ENCODE data around the gene UBE2C. TPM values are rescaled to one million over a fixed set of nuclear protein-coding genes. Genes with fewer than 3 reads are reported as not detected.

UBE2C gene
- total and polyA plus RNA-seq, 2 of the 8 experiments (the other 6 are each of a cell fraction or from before 2014, with no cell fraction given), result 243 to 326 TPM

DNA sequence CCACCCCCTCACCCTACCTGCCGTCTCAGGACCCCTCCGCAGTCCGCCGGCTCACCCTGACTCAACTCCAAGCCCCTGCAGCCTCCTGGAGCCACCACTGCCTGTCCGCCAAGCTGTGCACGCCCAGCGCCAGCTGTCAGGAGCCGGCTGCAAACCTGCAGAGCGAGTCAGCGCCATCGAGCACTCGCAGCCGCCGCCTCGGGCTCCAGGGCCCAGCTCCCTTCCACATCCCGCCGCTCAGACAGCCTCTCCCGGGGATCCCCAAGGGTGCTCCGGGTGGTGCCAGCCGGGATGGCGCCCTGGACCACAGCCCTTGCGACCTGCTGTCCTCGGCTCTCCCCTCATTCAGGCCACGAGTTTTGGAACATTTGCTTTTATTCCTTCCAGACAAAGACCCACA, 10.4 kb downstream of the UBE2C start:
- H2AFZ ChIP-seq (ENCODE audit: low read length), result no peak overlapping the region
- ChIA-PET POLR2A (ENCODE audit: partially characterized antibody) (interaction anchor here (0.7 to 11.0 kb wide), 7 partner anchors 8 to 148 kb away, joined by 3 to 96 read pairs (median 8); partner anchors contain the start of genes PCIF1, SNX21 and UBE2C), CTCF (ENCODE audit: partially characterized antibody) (interaction anchor here (0.7 to 1.3 kb wide), 9 partner anchors 10 to 92 kb away, joined by 3 to 4 read pairs (median 3); partner anchors contain the start of genes DNTTIP1, NEURL2 and WFDC3)
- no peak overlapping the region for H3K27ac ChIP-seq (ENCODE audit: low read depth, low read length)
- no peak overlapping the region for H3K23ac ChIP-seq (ENCODE audit: insufficient read length)
- H3K9me3 ChIP-seq (ENCODE audit: insufficient read depth in 2 of 2, low read depth in 1 of 2, low read length in 1 of 2), result no peaks in the 10 kb centered on the region
- 0 out of 2 replicates have a peak overlapping the region, but pooled peaks have one; percentile 80 for H2AK5ac ChIP-seq (ENCODE audit: low read depth, low read length)
- H4K5ac ChIP-seq (ENCODE audit: insufficient read length, low read depth, low read length), result no peak overlapping the region
- H3K18ac ChIP-seq (ENCODE audit: extremely low read depth, low read length), result no peak overlapping the region
- no peaks in the 10 kb centered on the region; a peak in 1 of 8 replicates for H3K36me3 ChIP-seq (ENCODE audit: control insufficient read depth in 2 of 4, insufficient read depth in 4 of 4, low read length in 3 of 4)
- no peak overlapping the region for H2BK15ac ChIP-seq (ENCODE audit: low read length)
- H2BK120ac ChIP-seq (replicated peaks; ENCODE audit: low read depth, low read length), result no peak overlapping the region
- H4K8ac ChIP-seq (ENCODE audit: extremely low read depth, insufficient read depth, low read length), result peak overlapping the region; percentile 38
- H3K4me3 ChIP-seq (ENCODE audit: extremely low read depth in 1 of 4, insufficient read depth in 2 of 4, low read depth in 3 of 4, low read length in 4 of 4), result no peak overlapping the region
- peak overlapping the region; percentile 94; the same call in 1 of the 2 replicates for H2BK12ac ChIP-seq (ENCODE audit: low read depth, low read length)
- H3K79me2 ChIP-seq (ENCODE audit: control insufficient read depth in 1 of 2, insufficient read depth in 2 of 2, low read length in 2 of 2), result no peaks in the 10 kb centered on the region
- no peak for DNase-seq (ENCODE audit: low read depth in 1 of 2, low spot score in 2 of 2)
- no peak overlapping the region for H4K91ac ChIP-seq (replicated peaks; ENCODE audit: insufficient read length, low read length)
- no peak overlapping the region for H2BK5ac ChIP-seq (ENCODE audit: low read depth, low read length)
- no peak overlapping the region for H3K14ac ChIP-seq (ENCODE audit: insufficient read length)
- no peak overlapping the region for H2BK20ac ChIP-seq (ENCODE audit: low read length)
- peaks cover 0 to 12% (median 10%) of the 10 kb centered on the region in 4 experiments; a peak in 4 of 7 replicates for H3K27me3 ChIP-seq (replicated peaks in 1 of 4; ENCODE audit: control insufficient read depth in 3 of 4, extremely low read depth in 1 of 4, insufficient read depth in 3 of 4, low read length in 3 of 4)
- peaks cover 0 to 12% (median 5%) of the 10 kb centered on the region in 4 experiments; a peak in 6 of 7 replicates for H3K4me1 ChIP-seq (replicated peaks in 1 of 4; ENCODE audit: control insufficient read depth in 3 of 4, insufficient read depth in 4 of 4, low read length in 3 of 4)
- FAIRE-seq, result no peak
- H3K56ac ChIP-seq (replicated peaks; ENCODE audit: insufficient read length, low read depth, low read length), result no peak overlapping the region
- peaks cover 2% of the 10 kb centered on the region; the same call in 1 of the 2 replicates for H3K23me2 ChIP-seq (ENCODE audit: low read depth, low read length)
- no peaks in the 10 kb centered on the region for H4K20me1 ChIP-seq (replicated peaks in 1 of 2; ENCODE audit: control insufficient read depth in 1 of 2, insufficient read depth in 2 of 2, low read length in 2 of 2)
- WGBS, 2 experiments (ENCODE audit: extremely low coverage in 1 of 2, insufficient coverage in 1 of 2, insufficient read length in 1 of 2, insufficient replicate concordance in 2 of 2, low coverage in 1 of 2, low lambda C conversion rate in 2 of 2, missing lambda C conversion rate in 1 of 2), result 80% methylated on average over 23 of the region's 24 CpGs; no CpG with 5 or more reads in 1 of the 2 experiments
- H3K79me1 ChIP-seq (ENCODE audit: low read depth, low read length), result no peaks in the 10 kb centered on the region
- no peak overlapping the region for H3K9ac ChIP-seq (replicated peaks in 1 of 4; ENCODE audit: extremely low read depth in 1 of 4, low read depth in 3 of 4, low read length in 3 of 4)
- peak overlapping the region in 1 of 2 experiments; percentile 10; a peak in 2 of 4 replicates for H3K4me2 ChIP-seq (ENCODE audit: insufficient read depth in 1 of 2, low read depth in 2 of 2, low read length in 2 of 2)
- peak overlapping the region; percentile 23 for H3K4ac ChIP-seq (replicated peaks; ENCODE audit: insufficient read length, low read depth, low read length)
- TF ChIP-seq BRCA1 (IDR thresholded peaks at IDR 0.05; ENCODE audit: low read depth, low read length) (no peak), JUN (IDR thresholded peaks at IDR 0.05; ENCODE audit: low read depth, low read length) (no peak), YY1 (IDR thresholded peaks at IDR 0.05; ENCODE audit: low read depth, low read length) (no peak), KDM1A (IDR thresholded peaks at IDR 0.05; ENCODE audit: borderline replicate concordance, low read length) (no peak), SRF (IDR thresholded peaks at IDR 0.05; ENCODE audit: low read depth, low read length) (no peak), TAF7 (optimal IDR thresholded peaks at IDR 0.05; ENCODE audit: borderline replicate concordance, low read depth, low read length) (no peak), TCF12 (IDR thresholded peaks at IDR 0.05; ENCODE audit: low read depth, low read length) (no peak), EZH2 (IDR thresholded peaks at IDR 0.05; ENCODE audit: low read depth, low read length, severe bottlenecking) (no peak), RBBP5 (IDR thresholded peaks at IDR 0.05; ENCODE audit: borderline replicate concordance, low read depth, low read length) (no peak), NRF1 (IDR thresholded peaks at IDR 0.05; ENCODE audit: low read depth, low read length) (no peak)
- TF ChIP-seq, protein P1, sequence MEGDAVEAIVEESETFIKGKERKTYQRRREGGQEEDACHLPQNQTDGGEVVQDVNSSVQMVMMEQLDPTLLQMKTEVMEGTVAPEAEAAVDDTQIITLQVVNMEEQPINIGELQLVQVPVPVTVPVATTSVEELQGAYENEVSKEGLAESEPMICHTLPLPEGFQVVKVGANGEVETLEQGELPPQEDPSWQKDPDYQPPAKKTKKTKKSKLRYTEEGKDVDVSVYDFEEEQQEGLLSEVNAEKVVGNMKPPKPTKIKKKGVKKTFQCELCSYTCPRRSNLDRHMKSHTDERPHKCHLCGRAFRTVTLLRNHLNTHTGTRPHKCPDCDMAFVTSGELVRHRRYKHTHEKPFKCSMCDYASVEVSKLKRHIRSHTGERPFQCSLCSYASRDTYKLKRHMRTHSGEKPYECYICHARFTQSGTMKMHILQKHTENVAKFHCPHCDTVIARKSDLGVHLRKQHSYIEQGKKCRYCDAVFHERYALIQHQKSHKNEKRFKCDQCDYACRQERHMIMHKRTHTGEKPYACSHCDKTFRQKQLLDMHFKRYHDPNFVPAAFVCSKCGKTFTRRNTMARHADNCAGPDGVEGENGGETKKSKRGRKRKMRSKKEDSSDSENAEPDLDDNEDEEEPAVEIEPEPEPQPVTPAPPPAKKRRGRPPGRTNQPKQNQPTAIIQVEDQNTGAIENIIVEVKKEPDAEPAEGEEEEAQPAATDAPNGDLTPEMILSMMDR (IDR thresholded peaks at IDR 0.05; ENCODE audit: control extremely low read depth in 1 of 3, insufficient read depth in 1 of 3, low read depth in 1 of 3, low read length in 3 of 3), result no peak

Data from H1 (cell line).